Measurements from ENCODE around the gene ESR2. TPM values are rescaled to one million over a fixed set of nuclear protein-coding genes. Genes with fewer than 3 reads are reported as not detected.

Gene ESR2
- total RNA-seq, 1 experiment from 2014 or later = 0.15 TPM

GRCh38 chr14:64158608-64159007, 135.6 kb downstream of the ESR2 start:
- Histone ChIP-seq H3K4me2 (ENCODE audit: insufficient read depth, insufficient read length, low read length) (no peak overlapping the region), H3K4me1 (ENCODE audit: insufficient read depth, low read length) (no peaks in the 10 kb centered on the region), H4K8ac (replicated peaks; ENCODE audit: insufficient read length, low read depth, low read length) (no peak overlapping the region), H2BK15ac (ENCODE audit: low read depth, low read length) (no peak overlapping the region), H3K23me2 (ENCODE audit: insufficient read length, low read depth, low read length, poor library complexity, severe bottlenecking) (no peaks in the 10 kb centered on the region), H3K9ac (ENCODE audit: extremely low read depth, insufficient read length, low read length) (no peak overlapping the region), H2AFZ (ENCODE audit: low read length) (no peak overlapping the region), H3K18ac (ENCODE audit: insufficient read length, low read depth, low read length) (no peak overlapping the region), H3K79me2 (ENCODE audit: insufficient read depth, low read length) (no peaks in the 10 kb centered on the region), H3K79me1 (ENCODE audit: insufficient read depth, low read depth, low read length, poor library complexity, severe bottlenecking) (no peaks in the 10 kb centered on the region), H3K14ac (ENCODE audit: insufficient read depth, low read length) (no peak overlapping the region), H3K9me3 (ENCODE audit: control insufficient read depth, low read depth, low read length) (no peaks in the 10 kb centered on the region), H3K23ac (ENCODE audit: insufficient read length, low read depth, low read length) (no peak overlapping the region), H3K56ac (ENCODE audit: insufficient read length, low read depth, low read length) (no peak overlapping the region), H3T11ph (ENCODE audit: low read length) (no peak overlapping the region), H4K20me1 (ENCODE audit: control insufficient read depth, insufficient read depth, insufficient read length) (no peaks in the 10 kb centered on the region), H3K27me3 (ENCODE audit: insufficient read depth, low read length) (no peaks in the 10 kb centered on the region), H3K4ac (ENCODE audit: low read depth, low read length) (no peak overlapping the region), H4K91ac (ENCODE audit: insufficient read length, low read depth, low read length) (no peak overlapping the region), H2BK5ac (ENCODE audit: insufficient read length, low read length) (no peak overlapping the region), H2BK120ac (ENCODE audit: low read depth, low read length, poor library complexity, severe bottlenecking) (no peak overlapping the region), H3K27ac (ENCODE audit: insufficient read length, low read depth, low read length) (no peak overlapping the region), H2BK20ac (ENCODE audit: low read depth, low read length, poor library complexity, severe bottlenecking) (no peak overlapping the region), H4K5ac (ENCODE audit: insufficient read length, low read depth, low read length) (no peak overlapping the region), H2AK5ac (ENCODE audit: insufficient read length, low read length) (no peak overlapping the region), H2BK12ac (ENCODE audit: insufficient read length, low read depth, low read length) (no peak overlapping the region)
- H3K27ac Mint-ChIP-seq = no peak overlapping the region
- no peak for DNase-seq
- H3K27me3 Mint-ChIP-seq (ENCODE audit: low read depth) = no peaks in the 10 kb centered on the region
- 0 out of 4 replicates have a peak, but pooled peaks cover 0 to 2% of the 10 kb centered on the region in 2 experiments for H3K4me1 Mint-ChIP-seq
- no peak overlapping the region for H3K4me3 Mint-ChIP-seq
- TF ChIP-seq CTCF (conservative IDR thresholded peaks at IDR 0.05) = no peak
- peaks cover 0 to 24% (median 18%) of the 10 kb centered on the region in 3 experiments; a peak in 6 of 7 replicates for H3K36me3 Mint-ChIP-seq (ENCODE audit: insufficient read depth in 1 of 3, low read depth in 3 of 3)
- H3K9me3 Mint-ChIP-seq = no peaks in the 10 kb centered on the region; a peak in 1 of 5 replicates
- no CpG with 5 or more reads among the region's 2 CpGs for WGBS (ENCODE audit: extremely low coverage, insufficient read length, low lambda C conversion rate)
